Kidney (tissue), 14 donors: ENCODE measurements around the gene FBXL16. TPM values are rescaled to one million over a fixed set of nuclear protein-coding genes. Genes with fewer than 3 reads are reported as not detected.

ENCODE experiments used
- DNase-seq, 5 donors: peaks; one replicate each; pipeline ENCODE4 v3.0.0-alpha.2; 2013 to 2020
- FAIRE-seq: peaks from 2 replicates; lab custom pipeline; 2012; peaks lifted over from hg19 to GRCh38; lab: Jason Lieb, UNC
- H3K27ac ChIP-seq, 2 donors: one replicate each; pipeline ENCODE4 v1.7.0; 2013; ENCODE audit warnings: low read depth in 2 of 2, low read length in 2 of 2, inconsistent platforms in 1 of 2
- H3K27me3 ChIP-seq: one replicate; pipeline ENCODE4 v1.7.1; 2013; ENCODE audit warnings: low read length, inconsistent platforms; ENCODE audit not compliant: control insufficient read depth, insufficient read depth
- H3K36me3 ChIP-seq, 3 donors: one replicate each; pipeline versions ENCODE4 v1.7.0 to v1.7.1; 2013; ENCODE audit warnings: low read length in 3 of 3, control low read depth in 1 of 3, inconsistent platforms in 1 of 3; ENCODE audit not compliant: insufficient read depth in 3 of 3, control insufficient read depth in 2 of 3
- H3K4me1 ChIP-seq, 3 donors: one replicate each; pipeline versions ENCODE4 v1.7.0 to v1.7.1; 2013; ENCODE audit warnings: low read length in 3 of 3, inconsistent platforms in 1 of 3, low read depth in 1 of 3; ENCODE audit not compliant: control insufficient read depth in 2 of 3, insufficient read depth in 2 of 3
- H3K4me3 ChIP-seq, 3 donors: one replicate each; pipeline versions ENCODE4 v1.7.0 to v1.8.1; 2013; ENCODE audit warnings: low read length in 3 of 3, control low read depth in 1 of 3, inconsistent platforms in 1 of 3
- H3K9ac ChIP-seq, 3 donors: one replicate each; pipeline versions ENCODE4 v1.7.0 to v1.7.1; 2013; ENCODE audit warnings: low read length in 3 of 3, control low read depth in 1 of 3, inconsistent platforms in 1 of 3
- H3K9me3 ChIP-seq, 3 donors: one replicate each; pipeline versions ENCODE4 v1.7.0 to v1.7.1; 2013; ENCODE audit warnings: low read length in 3 of 3, control low read depth in 1 of 3, inconsistent platforms in 1 of 3; ENCODE audit not compliant: control insufficient read depth in 2 of 3, insufficient read depth in 1 of 3
- CTCF ChIP-seq: IDR thresholded peaks from 3 replicates; pipeline ENCODE4 v1.5.1; 2012; ENCODE audit warnings: mild to moderate bottlenecking, moderate library complexity, borderline replicate concordance; ENCODE audit not compliant: insufficient read depth; ENCODE audit errors: extremely low read depth
- intact Hi-C: fragments of 100-400 bp; cut with DNase I; formaldehyde crosslinking; loops from one replicate; pipeline ENCODE4 v1.11.1; 2022
- polyA plus RNA-seq: library from polyadenylated mRNA; stranded (reverse); fragments of 350-450 nt; fragmentation: Illumina TruSeq; extraction: RNeasy Lipid Tissue Mini Kit (QIAGEN cat#74804); gene quantifications from one replicate; pipeline ENCODE4 v1.2.3, GENCODE V29; 2014; ENCODE audit warnings: low read depth, low replicate concordance; ENCODE audit not compliant: insufficient read depth
- total RNA-seq: library from RNA; stranded (reverse); fragmentation: NEBNext Ultra II Directional; extraction: Animal tissue kit (Norgen Biotek cat#: 25700); gene quantifications from one replicate; pipeline ENCODE4 v1.2.1, GENCODE V29; 2021
- donor health status: control.
- donor health status: control.
- donor health status: control.
- donor health status: control.
- donor health status: control.
- donor health status: DM: yes; HTN: yes; CAD: no.
- donor health status: Normal renal cell carcinoma (clear cell type).

FBXL16 gene
- total and polyA plus RNA-seq, 2 donors from 2014 or later: 12.0 to 44.9 TPM

- Histone ChIP-seq H3K27me3 (no peaks in the 10 kb centered on the region), H3K9ac (no peak overlapping the region), H3K4me3 (no peak overlapping the region), H3K4me1 (peaks cover 0 to 14% (median 4%) of the 10 kb centered on the region in 3 donors), H3K27ac (no peak overlapping the region), H3K9me3 (no peaks in the 10 kb centered on the region), H3K36me3 (peaks cover 0 to 12% (median 10%) of the 10 kb centered on the region in 3 donors)
- TF ChIP-seq CTCF: no peak
- FAIRE-seq (no peak), DNase-seq (no peak)
- intact Hi-C loops: no loop called here
Observed at GRCh38 chr16:669666-670065, 35.9 kb downstream of the FBXL16 start.

DNA sequence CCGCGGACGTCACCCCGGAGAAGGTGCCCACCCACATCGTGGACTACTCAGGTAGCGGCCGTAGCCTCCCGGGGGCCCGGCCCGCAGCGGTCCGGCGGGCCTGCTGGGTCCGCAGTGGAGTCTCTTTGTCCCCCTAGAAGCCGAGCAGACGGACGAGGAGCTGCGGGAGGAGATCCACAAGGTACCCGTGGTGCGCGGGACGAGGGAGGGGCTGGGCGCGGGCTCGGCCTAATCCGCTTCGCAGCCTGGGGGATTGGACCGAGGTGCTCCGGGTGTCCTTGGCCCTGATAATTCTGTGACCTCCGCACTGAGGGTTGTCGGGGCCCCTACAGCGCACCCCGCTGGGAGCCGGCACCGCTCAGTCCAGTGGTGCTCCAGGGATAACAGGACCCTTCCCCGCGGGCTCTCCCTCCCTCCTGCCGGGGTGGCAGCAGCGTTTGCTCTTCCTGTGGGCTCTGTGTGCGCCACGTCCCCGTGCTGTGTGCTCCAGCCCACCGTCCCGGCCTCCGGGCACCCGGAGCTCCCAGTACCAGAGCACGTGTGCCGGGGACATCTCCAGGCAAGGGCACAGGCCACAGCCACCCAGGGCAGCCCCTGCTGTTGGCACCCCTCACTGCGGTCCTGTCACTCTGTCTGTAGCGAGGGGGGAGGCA lies 37.0 kb downstream of the FBXL16 start:
- Histone ChIP-seq H3K9me3 (no peaks in the 10 kb centered on the region), H3K27me3 (no peaks in the 10 kb centered on the region), H3K4me3 (peak overlapping the region; percentile 39 to 77 (median 49)), H3K36me3 (peaks cover 0 to 12% (median 10%) of the 10 kb centered on the region in 3 donors), H3K9ac (peak overlapping the region in 2 of 3 donors; percentile 77 to 87), H3K27ac (peak overlapping the region; percentile 17 to 43), H3K4me1 (peaks cover 0 to 14% (median 4%) of the 10 kb centered on the region in 3 donors)
- no peak for FAIRE-seq
- TF ChIP-seq CTCF: no peak
- DNase-seq: no peak
- intact Hi-C loops: no loop called here

GRCh38 chr16:667780-668518 lies 37.7 kb downstream of the FBXL16 start, which contains the start of gene RHOT2:
TSS of gene RHOT2 (plus strand) at chr16:668132. CDS start at chr16:668200, 68 bp downstream.
- peaks cover 0 to 14% (median 4%) of the 10 kb centered on the region in 3 donors for H3K4me1 ChIP-seq
- H3K9ac ChIP-seq: peak within 1 kb of the TSS in 2 of 3 donors; percentile 77 to 87
- H3K9me3 ChIP-seq: no peaks in the 10 kb centered on the region
- DNase-seq (peak; percentile 94 to 98 (median 96)), FAIRE-seq (no peak)
- intact Hi-C loops: no loop called here
- peaks cover 0 to 12% (median 8%) of the 10 kb centered on the region in 3 donors for H3K36me3 ChIP-seq
- peak within 1 kb of the TSS; percentile 17 to 43 for H3K27ac ChIP-seq
- peak within 1 kb of the TSS; percentile 39 to 77 (median 49) for H3K4me3 ChIP-seq
- H3K27me3 ChIP-seq: no peaks in the 10 kb centered on the region
- peak; percentile 83 for TF ChIP-seq CTCF
